GM23338 (cell line): ENCODE measurements around the gene NUP214.

ENCODE experiments used
- EZH2 ChIP-seq: fragments of 200-600 bp; sonication (generic); IDR thresholded peaks from one replicate; pipeline ENCODE4 v1.8.0; 2017; ENCODE audit warnings: antibody characterized with exemption, mild to moderate bottlenecking, low read depth; ENCODE audit not compliant: unreplicated experiment
- EZH2phosphoT487 ChIP-seq: fragments of 200-600 bp; sonication (generic); IDR thresholded peaks from one replicate; pipeline ENCODE4 v1.8.1; 2018; ENCODE audit warnings: antibody characterized with exemption; ENCODE audit not compliant: unreplicated experiment
- JUNB ChIP-seq: IDR thresholded peaks from one replicate; pipeline ENCODE4 v1.6.1; 2016; ENCODE audit warnings: antibody characterized with exemption; ENCODE audit not compliant: unreplicated experiment
- NANOG ChIP-seq: IDR thresholded peaks from 2 replicates; pipeline ENCODE4 v1.6.1; 2016; ENCODE audit warnings: antibody characterized with exemption, borderline replicate concordance
- POLR2AphosphoS5 ChIP-seq: IDR thresholded peaks from 2 replicates; pipeline ENCODE4 v1.6.1; 2016; ENCODE audit warnings: antibody characterized with exemption, low read depth
- TF ChIP-seq, protein P1 (sequence below), 2 experiments: fragments of 200-600 bp in 1 of 2; sonication (generic) in 1 of 2; conservative IDR thresholded peaks; 2 replicates each; pipeline versions ENCODE4 v1.5.1 to v1.6.1; 2016 to 2017; ENCODE audit warnings: antibody characterized with exemption in 2 of 2, low read depth in 2 of 2, mild to moderate bottlenecking in 2 of 2, moderate library complexity in 1 of 2
- TF ChIP-seq, protein P2 (sequence below): IDR thresholded peaks from 2 replicates; pipeline ENCODE4 v1.6.1; 2016; ENCODE audit warnings: antibody characterized with exemption

DNA sequence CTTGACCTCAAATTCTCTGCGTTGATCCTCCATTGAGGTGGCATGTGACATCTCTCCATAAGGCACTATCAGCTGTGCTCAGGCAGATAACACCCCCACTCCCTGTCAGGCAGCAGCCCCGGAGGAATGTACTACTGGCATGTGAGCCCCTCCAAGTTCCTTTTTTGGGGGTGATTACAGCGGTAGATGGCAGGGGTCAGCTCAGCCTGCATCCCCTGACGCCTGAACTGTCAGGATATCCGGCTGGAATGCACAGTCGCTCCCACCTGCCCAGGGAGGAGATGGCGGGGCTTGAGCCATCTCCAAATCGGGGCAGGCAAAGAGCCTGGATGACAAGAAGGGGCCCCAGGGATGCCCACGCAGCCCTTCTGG, 110.1 kb downstream of the NUP214 start:
- TF ChIP-seq EZH2phosphoT487 (no peak), POLR2AphosphoS5 (no peak), EZH2 (no peak), NANOG (no peak), JUNB (no peak)
- TF ChIP-seq, protein P1, sequence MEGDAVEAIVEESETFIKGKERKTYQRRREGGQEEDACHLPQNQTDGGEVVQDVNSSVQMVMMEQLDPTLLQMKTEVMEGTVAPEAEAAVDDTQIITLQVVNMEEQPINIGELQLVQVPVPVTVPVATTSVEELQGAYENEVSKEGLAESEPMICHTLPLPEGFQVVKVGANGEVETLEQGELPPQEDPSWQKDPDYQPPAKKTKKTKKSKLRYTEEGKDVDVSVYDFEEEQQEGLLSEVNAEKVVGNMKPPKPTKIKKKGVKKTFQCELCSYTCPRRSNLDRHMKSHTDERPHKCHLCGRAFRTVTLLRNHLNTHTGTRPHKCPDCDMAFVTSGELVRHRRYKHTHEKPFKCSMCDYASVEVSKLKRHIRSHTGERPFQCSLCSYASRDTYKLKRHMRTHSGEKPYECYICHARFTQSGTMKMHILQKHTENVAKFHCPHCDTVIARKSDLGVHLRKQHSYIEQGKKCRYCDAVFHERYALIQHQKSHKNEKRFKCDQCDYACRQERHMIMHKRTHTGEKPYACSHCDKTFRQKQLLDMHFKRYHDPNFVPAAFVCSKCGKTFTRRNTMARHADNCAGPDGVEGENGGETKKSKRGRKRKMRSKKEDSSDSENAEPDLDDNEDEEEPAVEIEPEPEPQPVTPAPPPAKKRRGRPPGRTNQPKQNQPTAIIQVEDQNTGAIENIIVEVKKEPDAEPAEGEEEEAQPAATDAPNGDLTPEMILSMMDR (conservative IDR thresholded peaks at IDR 0.05; ENCODE audit: low read depth in 2 of 2) = no peak
- TF ChIP-seq, protein P2, sequence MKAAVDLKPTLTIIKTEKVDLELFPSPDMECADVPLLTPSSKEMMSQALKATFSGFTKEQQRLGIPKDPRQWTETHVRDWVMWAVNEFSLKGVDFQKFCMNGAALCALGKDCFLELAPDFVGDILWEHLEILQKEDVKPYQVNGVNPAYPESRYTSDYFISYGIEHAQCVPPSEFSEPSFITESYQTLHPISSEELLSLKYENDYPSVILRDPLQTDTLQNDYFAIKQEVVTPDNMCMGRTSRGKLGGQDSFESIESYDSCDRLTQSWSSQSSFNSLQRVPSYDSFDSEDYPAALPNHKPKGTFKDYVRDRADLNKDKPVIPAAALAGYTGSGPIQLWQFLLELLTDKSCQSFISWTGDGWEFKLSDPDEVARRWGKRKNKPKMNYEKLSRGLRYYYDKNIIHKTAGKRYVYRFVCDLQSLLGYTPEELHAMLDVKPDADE = no peak
